ENCODE results near the gene NOD2.

- TF ChIP-seq POLR2A (IDR thresholded peaks at IDR 0.05), result no peak
- TF ChIP-seq, protein P1, sequence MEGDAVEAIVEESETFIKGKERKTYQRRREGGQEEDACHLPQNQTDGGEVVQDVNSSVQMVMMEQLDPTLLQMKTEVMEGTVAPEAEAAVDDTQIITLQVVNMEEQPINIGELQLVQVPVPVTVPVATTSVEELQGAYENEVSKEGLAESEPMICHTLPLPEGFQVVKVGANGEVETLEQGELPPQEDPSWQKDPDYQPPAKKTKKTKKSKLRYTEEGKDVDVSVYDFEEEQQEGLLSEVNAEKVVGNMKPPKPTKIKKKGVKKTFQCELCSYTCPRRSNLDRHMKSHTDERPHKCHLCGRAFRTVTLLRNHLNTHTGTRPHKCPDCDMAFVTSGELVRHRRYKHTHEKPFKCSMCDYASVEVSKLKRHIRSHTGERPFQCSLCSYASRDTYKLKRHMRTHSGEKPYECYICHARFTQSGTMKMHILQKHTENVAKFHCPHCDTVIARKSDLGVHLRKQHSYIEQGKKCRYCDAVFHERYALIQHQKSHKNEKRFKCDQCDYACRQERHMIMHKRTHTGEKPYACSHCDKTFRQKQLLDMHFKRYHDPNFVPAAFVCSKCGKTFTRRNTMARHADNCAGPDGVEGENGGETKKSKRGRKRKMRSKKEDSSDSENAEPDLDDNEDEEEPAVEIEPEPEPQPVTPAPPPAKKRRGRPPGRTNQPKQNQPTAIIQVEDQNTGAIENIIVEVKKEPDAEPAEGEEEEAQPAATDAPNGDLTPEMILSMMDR (IDR thresholded peaks at IDR 0.05), result no peak
These were observed 37.8 kb upstream of the NOD2 start for GRCh38 chr16:50655558-50656055.

All from uterus (tissue), 2 donors.